Suppressor macrophage (primary cell): Measurements from ENCODE around the gene MTMR10.

Experiments
- DNase-seq, 4 experiments: peaks; one replicate each; pipeline ENCODE4 v3.0.0-alpha.2; 2020 to 2022

The MTMR10 gene

GRCh38 chr15:30956216-30957124, 35.0 kb downstream of the MTMR10 start:
- no peak for DNase-seq

DNA sequence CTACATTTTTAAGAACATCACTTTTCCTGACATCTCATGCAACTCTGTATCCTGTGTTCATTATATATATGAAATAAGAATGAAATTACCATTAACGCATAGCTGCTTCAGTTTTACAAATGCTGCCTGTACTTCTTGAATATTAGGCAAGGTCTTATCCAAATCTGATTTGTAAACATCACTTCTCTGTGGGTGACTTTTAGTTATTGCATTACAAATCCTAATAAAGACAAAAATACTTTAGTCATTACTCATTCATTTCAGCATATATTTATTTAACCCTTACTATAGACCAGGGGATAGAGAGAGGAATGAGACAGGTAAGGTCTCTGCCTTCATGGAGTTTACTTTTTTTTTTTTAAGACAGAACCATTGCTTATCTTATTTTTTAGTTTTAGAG, 36.8 kb downstream of the MTMR10 start:
- no peak for DNase-seq

DNA sequence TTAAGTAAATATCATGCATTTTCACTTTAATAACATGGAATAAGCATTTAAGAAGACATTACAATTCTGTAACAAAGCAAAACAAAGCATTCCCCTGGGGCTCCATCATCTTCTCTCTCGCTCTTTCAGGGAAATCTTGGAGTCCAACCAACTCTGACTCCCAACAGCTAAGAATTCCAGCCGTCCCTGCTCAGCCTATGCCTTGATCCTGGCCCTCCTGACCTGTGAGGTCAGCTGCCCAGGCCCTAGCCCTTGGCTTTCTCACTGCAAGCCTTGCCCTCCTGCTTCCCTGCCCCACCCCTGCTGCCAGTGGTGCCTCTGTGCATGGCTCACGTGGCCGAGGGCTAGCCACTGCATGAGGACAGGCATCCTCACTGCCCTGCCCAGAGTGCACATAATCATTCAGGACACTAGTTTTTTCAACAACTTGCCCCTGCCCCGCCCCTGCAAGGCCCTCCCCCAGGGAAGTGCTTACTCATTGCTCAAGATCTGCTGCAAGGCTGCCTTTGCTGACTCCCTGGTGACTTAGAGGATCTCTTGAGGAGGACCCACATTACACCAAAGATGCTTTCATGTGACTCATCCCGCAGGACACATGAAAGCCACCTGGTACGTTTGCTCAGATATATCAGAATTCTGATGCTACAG, 37.6 kb downstream of the MTMR10 start:
- peak; percentile 9 to 36 (median 28) for DNase-seq

- DNase-seq, result no peak
Observed at GRCh38 chr15:30953183-30953582, 38.2 kb downstream of the MTMR10 start.

GRCh38 chr15:30943654-30944335, 47.6 kb downstream of the MTMR10 start:
- DNase-seq, result no peak

DNA sequence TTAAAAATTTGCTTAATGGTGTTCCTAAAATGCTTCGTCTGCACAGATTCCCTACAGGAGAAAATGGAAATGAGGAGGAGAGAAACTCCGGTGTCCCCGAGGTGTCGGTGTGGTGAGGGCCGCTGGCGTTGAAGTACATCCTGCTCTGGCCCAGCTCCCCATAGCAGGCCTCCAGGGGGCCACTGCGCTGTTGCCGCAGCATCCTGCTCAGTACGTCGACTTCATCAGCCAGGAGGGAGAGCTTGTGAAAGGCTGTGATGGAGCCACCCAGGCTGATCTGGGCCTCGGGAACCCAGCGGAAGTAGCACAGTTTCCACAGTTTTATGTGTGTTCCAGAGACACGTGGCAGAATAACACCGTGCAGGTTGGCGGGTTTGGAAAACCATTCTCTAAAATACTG, 49.9 kb downstream of the MTMR10 start:
- DNase-seq, result no peak

GRCh38 chr15:30940359-30940758, 51.1 kb downstream of the MTMR10 start:
- DNase-seq, result no peak

GRCh38 chr15:30939161-30939560, 52.3 kb downstream of the MTMR10 start:
- no peak for DNase-seq

DNA sequence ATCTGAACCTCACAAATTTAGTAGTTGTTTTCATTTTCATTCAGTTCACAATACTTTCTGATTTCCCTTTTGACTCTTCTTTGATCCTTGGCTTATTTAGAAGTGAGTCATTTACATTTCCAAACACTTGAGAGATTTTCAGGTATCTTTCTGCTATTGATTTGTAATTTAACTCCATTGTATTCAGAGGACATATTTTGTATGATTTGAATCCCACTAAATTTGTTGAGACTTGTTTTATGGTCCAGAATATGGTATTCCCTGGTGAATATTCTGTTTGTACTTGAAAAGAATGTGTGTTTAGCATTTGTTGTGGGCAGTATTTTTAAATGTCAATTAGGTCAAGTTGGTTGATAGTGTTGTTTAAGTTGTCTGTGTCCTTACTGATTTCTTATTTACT, 58.1 kb downstream of the MTMR10 start:
- no peak for DNase-seq

DNA sequence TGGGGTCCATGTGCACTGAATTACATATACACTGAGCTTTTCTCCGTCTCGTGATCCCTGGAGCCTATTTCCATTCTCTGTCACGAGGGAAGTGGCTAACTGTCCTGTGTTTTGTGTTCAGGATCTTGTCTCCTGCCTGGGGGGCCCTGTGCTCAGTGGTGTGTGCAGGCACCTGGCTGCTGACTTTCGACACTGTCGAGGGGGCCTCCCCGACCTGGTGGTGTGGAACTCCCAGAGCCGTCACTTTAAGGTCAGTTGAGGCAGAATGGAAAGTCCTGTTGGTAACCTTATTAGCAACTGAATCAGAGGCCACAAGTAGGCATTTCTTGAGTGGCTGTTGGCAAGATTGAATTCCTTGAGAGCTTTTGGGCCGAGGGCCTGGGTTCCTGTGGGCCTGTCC, 61.0 kb downstream of the MTMR10 start:
- no peak for DNase-seq

GRCh38 chr15:30929982-30930381, 61.4 kb downstream of the MTMR10 start:
- DNase-seq, result no peak

- DNase-seq, result no peak
Observed at GRCh38 chr15:30929064-30929669, 62.3 kb downstream of the MTMR10 start.

DNA sequence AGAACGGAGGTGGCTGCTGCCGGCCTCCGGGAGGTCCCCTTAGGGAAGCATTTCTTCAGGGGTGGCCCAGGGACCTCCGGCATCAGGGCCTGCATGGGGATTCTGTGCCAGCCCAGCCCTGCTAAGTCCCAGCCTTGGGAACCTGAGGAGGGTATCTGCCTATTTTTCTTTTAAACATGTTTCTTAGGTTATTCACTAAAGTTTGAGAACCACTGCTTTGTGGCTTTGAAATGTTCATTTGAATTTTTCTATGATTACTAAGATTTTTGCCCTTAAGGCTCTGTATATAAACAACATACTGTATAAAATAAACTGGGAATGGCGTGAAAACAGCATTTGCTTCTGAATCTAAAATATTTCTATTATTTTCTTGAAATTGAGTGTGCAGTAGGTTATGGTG, 63.4 kb downstream of the MTMR10 start:
- DNase-seq, result no peak

GRCh38 chr15:30927148-30927761, 64.2 kb downstream of the MTMR10 start:
- DNase-seq, result no peak

GRCh38 chr15:30926161-30926560, 65.3 kb downstream of the MTMR10 start:
- DNase-seq, result no peak

DNA sequence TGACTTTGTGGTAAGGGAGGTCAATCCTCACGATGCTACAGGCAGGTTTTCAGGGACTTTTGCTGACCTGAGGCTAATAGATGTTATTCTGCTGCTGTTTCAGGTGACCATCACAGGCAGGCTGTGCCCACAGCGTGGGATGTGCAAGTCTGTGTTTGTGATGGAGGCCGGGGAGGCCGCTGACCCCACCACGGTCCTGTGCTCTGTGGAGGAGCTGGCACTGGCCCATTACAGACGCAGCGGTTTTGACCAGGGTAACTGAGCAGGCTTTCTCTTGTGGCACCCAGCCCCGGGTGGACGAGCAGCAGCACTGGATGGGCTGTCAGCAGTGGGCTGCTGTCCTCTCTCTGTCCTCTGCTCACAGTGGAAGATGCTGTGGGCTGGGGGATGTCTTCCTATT, 65.7 kb downstream of the MTMR10 start:
- no peak for DNase-seq

DNA sequence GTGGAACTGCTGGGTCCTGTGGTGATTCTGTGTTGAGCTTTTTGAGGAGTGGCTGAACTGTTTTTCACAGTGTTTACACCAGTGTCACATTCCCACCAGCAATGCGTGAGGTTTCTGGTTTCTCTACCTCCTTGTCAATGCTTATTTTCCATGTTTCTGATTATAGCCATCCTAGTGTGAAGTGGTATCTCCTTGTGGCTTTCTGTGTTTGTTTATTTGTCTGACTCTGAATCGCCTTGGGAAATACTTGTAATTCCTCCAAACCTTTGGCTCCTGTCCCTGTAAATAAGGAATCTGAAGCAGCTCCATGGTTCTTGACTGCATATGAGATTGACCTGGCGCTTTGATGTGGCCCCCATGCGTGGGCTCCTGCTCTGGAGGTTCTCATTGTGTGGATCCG, 67.1 kb downstream of the MTMR10 start:
- DNase-seq, result no peak

GRCh38 chr15:30923429-30923828, 68.0 kb downstream of the MTMR10 start:
- DNase-seq, result no peak

DNA sequence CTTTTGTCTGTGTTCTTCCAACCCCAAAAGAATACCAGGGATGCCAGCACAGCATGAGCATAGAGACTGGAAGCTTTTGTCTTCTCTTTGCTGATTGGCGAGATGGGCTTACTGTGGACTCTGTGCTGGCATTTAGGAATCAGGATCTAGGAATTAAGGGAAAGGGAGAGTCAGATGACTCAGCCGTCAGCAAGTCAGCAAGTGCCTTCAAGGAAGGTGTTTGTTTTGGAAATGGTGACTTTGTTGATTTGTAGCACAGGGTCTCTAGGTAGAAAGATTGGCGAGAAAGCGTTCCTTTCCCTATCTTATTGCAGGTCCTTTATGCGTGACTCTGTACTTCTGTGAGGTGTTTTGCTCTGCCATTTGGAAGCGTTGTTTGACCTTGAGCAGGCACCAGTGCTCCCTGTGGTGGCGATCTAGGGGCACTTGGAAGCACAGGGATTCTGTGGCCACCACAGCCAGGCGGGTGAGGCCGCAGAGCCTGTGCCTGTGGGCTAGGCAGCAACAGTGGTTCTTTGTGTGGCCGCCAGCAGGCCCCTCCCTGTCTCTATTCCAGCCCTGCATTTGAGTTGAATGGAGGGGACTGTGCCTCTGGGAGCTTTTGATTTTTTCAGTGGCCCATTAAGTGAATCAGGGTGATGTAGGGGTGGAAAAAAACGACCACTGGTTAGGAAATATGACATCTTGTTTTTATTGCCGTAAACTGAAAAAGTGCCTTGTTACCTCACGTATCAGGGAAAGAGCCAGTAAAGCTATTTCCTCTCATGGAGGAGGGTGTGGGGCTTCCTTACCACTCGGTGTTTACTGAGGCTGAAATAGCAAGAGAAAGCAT, 68.7 kb downstream of the MTMR10 start:
- DNase-seq, result no peak

DNA sequence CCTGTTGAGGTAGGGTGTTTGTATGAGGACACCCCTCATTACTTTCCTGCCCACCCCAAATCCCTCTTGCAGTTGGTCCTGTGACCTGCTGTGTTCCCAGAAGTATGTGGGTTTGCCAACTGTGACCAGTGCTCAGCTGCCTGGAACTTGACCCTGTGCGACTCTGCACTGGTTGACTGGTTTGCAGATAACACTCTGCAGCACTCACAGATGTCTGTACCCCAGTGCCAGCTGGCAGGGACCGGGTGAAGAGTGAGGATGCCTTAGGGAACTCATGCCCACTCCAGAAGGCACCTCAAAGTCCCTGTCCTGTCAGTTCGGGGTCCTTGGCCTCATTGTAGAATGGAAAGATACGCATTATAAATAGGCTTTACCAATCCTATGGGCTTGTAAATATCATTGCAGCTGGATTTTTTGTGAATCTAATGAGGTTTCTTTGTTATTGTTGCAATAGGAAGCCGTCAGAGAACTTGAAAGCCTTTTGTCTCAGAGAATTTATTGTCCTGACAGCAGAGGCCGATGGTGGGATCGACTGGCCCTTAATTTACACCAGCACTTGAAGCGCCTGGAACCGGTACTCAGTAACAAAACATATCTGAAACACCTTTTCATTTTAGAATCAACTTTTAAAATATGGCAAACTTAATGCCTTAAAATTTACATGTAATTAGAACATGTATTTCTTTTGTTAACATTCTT, 69.5 kb downstream of the MTMR10 start:
- no peak for DNase-seq

DNA sequence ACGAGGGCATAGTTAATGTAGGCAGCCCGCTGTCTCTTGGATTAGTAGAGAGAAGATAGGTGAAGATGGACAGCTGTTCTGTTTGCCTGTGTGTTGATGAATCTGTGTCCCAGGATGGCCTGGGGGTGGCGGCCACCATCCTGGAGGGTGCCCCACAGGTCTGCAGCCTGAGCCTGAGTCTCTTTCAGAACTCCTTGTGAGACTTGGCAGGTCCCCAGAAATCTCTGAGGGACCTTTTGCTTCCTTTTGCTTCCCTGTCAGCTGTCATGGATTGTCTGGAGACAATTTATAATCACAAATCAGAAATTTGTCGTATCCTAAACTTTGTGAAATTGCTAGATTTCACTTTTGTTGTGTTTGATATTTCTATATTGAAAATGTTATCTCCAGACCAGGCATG, 70.3 kb downstream of the MTMR10 start:
- no peak for DNase-seq
